ENCODE measurements around the gene USP47.

Gene USP47

DNA sequence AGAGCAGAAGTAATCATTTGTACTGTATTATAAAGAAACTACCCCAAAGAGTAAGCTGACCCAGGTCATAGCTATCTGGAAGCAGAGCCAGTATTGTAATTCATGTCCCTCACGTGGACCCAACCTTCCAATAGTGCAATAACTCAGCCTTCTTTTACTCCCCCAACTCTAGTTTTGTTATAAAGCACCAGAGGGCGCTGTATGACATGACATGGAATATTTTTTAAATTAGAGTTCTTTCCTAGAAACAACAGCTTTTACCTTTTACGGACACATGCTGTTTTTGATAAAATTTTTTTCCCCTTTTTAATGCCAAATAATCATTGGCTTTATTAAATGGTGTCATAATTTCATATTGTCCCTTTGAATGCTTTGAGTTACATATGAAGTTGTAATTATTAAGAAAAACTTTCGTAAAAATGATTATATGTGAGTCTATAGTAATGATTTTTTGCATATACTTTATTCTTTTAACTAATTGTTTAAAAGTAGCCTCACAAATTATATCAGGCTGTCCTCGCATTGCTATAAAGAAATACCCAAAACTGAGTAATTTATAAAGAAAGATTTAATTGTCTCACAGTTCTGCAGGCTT is 89.8 kb downstream of the USP47 start:
- no peak for DNase-seq

DNA sequence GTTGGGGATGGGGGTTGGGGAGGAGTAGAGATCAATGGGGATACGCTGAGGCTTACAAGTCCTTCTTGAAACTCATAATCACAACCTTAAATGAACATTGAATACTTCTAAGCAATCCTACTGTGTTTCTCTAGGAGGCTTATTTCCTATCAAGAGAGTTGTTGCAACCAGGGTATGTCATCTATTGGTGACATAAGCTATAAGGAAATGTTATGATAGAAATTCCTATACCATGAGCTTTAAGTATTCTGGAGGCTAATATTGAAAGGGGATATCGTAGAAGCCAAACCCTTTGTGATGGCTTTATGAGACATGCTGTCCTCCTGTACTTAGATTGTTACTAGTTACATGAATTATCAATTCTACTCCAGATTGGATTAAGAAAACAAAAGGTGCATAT is 93.8 kb downstream of the USP47 start:
- DNase-seq = no peak

- no peak for DNase-seq
Measured at GRCh38 chr11:11937433-11937832, 95.7 kb downstream of the USP47 start.

GRCh38 chr11:11937957-11938356 is 96.2 kb downstream of the USP47 start:
- DNase-seq = no peak

GRCh38 chr11:11940551-11940950 is 98.8 kb downstream of the USP47 start:
- DNase-seq = no peak

DNA sequence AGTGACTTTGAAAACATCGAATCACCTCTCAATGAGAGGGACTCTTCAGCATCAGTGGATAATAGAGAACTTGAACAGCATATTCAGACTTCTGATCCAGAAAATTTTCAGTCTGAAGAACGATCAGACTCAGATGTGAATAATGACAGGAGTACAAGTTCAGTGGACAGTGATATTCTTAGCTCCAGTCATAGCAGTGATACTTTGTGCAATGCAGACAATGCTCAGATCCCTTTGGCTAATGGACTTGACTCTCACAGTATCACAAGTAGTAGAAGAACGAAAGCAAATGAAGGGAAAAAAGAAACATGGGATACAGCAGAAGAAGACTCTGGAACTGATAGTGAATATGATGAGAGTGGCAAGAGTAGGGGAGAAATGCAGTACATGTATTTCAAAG is 100.9 kb downstream of the USP47 start:
- DNase-seq = no peak

GRCh38 chr11:11944444-11944843 is 102.7 kb downstream of the USP47 start:
- DNase-seq = no peak

- DNase-seq = no peak
Measured at GRCh38 chr11:11946180-11946579, 104.4 kb downstream of the USP47 start.

- no peak for DNase-seq
Measured at GRCh38 chr11:11946878-11947277, 105.1 kb downstream of the USP47 start.

GRCh38 chr11:11947825-11948224 is 106.1 kb downstream of the USP47 start:
- DNase-seq = no peak

DNA sequence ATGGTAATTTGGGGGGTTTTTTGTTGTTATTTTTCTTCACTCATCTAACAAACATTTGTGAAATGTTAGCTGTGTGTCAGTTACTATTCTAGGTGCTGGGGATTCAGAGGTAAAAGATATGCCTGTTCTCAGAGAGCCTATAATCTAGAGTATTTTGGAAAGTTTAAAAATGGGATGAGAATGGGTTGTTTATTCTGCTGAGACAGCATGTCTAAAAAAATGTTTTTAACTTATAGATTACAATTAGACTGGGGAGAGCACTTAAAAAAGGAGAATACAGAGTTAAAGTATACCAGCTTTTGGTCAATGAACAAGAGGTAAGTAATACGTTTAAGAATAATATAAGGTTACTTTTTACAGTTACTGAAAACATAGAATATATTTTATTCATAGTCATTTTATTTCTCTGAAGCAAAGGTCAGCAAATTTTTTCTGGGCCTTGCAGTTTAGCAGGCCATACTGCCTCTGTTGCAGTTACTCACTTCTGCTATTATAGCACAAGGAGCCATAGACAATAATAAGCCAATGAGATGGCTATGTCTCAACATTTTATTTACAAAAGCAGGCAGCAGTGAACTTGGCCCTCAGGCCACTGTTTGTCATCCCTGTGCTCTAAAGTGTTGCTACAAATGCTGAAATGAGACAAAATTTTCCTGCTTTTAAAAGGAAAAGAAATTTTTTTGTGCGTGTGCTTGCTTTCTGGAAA is 106.6 kb downstream of the USP47 start:
- DNase-seq = no peak

GRCh38 chr11:11949482-11949881 is 107.7 kb downstream of the USP47 start:
- DNase-seq = no peak

- DNase-seq = no peak
Measured at GRCh38 chr11:11952036-11952435, 110.3 kb downstream of the USP47 start.

- DNase-seq = no peak
Measured at GRCh38 chr11:11956006-11956405, 114.2 kb downstream of the USP47 start.

DNA sequence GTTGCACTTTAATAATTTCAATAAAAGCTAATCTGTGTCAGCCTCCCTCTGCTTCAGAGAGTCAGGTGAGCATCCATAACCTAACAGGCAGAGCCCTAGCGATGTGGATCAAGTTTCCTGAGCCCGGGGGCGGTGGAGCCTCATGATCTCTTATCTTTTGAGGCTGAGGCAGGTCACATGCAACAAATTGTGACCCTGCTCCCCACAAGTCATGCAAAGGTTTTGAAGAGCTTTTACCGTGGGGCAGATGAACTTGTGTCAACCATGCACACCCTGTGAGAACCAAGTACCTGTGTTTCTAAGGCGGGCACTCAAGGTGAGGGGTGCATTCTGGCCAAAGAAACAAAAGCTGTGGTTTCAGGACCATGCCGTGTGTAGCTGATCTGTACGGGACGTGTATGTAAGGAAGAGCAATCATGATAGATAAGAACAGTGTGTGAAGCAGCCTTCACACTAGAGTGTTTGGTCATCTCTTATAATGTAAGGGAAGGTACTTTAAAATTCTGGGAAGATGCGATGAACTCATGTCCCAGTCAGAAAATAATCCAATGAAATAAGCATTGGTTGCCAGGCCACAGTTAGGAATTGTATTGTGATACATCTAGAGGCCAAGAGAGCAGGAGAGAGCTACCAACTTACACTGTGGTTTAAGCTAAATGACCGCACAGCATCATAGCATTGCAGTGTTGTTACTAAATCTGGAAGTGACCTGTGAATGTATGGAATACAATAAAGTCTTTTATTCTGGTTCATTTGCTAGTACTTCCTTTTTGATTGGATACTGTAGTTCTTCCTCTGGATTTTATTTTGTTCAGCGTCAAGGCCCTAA is 116.8 kb downstream of the USP47 start:
- DNase-seq = no peak

DNA sequence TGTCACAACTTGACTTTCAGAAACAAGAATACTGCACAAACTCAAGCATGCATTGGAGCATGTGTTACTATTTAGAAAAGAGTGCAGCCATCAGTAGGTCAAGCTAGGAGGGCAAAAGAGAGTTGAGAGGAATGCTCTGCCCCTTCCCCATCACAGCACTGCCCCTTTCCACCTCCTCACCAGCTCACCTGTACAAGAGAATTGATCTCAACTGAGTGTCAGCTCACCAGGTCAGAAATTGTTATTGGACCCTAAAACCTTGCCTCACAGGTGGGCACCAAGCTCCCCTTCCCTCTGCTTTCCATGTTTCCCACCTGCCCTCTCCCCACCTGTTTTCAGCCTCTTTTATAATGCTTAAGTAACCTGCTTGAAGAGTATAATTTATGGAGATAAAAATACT is 117.8 kb downstream of the USP47 start:
- DNase-seq = no peak

- DNase-seq = no peak
Measured at GRCh38 chr11:11960687-11961086, 118.9 kb downstream of the USP47 start.

- DNase-seq = no peak
Measured at GRCh38 chr11:11961399-11962028, 119.7 kb downstream of the USP47 start.

- no peak for DNase-seq
Measured at GRCh38 chr11:11963067-11963466, 121.3 kb downstream of the USP47 start.

DNA sequence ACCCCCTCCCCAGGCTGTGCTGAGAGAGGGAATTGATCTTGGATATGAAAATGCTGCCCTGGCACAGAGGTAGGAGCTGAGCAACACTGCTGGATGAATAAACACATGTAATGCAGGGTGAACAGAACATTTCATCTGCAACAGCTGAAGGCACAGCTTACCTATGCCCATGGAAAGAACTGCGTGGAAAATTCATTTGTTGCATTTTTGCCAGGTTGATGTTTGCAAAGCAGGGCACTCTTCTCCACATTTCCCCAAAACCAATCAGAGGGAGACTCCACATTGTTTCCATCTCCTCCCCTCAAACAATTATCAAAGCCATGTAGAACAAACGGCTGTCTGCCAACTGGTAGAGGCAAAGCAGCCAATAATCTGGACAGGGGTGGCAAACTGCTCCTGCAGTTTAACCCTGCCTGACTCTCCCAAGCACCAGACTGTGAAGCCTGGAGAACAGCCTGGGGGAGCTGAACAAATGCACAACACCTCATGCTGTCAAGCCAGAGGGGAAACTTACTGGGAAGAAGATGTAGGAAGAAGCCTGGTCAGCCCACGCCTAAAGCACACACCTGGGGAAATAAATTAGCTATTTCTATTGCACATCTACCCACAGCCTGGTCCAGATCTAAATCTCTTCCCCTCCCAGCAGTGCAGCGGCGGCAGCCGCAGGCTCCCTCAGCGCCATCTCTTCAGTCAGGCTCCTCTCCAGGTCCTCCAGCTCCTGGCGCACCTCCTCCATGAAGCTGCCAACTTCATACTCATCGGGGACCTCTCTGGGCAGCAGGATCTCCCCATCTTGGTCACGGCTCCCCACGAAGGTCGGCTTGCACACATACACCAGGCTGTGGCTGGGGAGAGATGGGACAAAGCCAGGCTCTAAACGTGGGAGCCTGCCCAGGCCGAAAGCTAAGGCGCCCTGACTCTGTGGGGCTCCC is 122.3 kb downstream of the USP47 start:
- no peak for DNase-seq

- DNase-seq = no peak
Measured at GRCh38 chr11:11964774-11965150, 123.0 kb downstream of the USP47 start.

GRCh38 chr11:11965192-11965591 is 123.4 kb downstream of the USP47 start:
- DNase-seq = no peak
